GM12878 (cell line): ENCODE data around the gene SLCO4A1.

Experiments used
- CTCF ChIP-seq, 3 experiments: IDR thresholded peaks in 2 of 3; conservative IDR thresholded peaks in 1 of 3; 2 replicates each; pipeline ENCODE4 v1.5.1; 2011; ENCODE audit warnings: low read depth in 3 of 3, low read length in 3 of 3, mild to moderate bottlenecking in 3 of 3, control low read depth in 2 of 3, moderate library complexity in 2 of 3, inconsistent platforms in 1 of 3, mixed read lengths in 1 of 3; ENCODE audit not compliant: control insufficient read depth in 2 of 3, insufficient read depth in 1 of 3; ENCODE audit errors: extremely low read depth in 1 of 3
- TF ChIP-seq, protein P1 (sequence below): fragments of 450-650 bp; IDR thresholded peaks from 2 replicates; pipeline ENCODE4 v1.6.1; 2017; ENCODE audit warnings: antibody characterized with exemption, mild to moderate bottlenecking, moderate library complexity

DNA sequence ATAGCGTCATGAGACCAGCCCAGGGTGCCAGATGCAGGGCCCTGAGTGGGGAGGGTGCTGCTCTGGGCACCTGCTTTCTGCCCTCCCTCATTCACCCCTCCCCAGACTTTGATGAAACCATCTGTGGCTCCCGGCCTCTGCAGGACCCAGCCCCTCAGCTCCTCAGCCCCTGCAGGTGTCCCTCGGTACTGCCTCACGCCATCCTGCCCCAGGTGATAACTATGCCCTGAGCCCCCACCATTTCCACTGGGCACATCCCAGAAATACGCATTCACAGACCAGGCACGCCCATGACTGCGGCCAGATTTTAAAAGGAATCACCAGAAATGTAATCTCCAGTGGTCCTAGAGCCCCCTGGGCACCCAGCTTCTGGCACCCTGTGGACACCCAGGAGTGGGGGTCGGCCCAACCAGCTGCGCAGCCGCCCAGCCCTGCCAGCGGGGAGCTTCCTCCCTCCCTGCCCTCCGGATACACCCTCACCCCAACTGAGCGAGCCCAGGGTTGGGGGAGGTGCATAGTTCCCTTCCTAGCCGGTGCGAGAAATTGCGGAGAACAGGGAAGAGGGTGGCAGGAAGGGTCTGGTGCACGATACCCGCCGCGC is 65.7 kb downstream of the SLCO4A1 start:
- TF ChIP-seq, protein P1, sequence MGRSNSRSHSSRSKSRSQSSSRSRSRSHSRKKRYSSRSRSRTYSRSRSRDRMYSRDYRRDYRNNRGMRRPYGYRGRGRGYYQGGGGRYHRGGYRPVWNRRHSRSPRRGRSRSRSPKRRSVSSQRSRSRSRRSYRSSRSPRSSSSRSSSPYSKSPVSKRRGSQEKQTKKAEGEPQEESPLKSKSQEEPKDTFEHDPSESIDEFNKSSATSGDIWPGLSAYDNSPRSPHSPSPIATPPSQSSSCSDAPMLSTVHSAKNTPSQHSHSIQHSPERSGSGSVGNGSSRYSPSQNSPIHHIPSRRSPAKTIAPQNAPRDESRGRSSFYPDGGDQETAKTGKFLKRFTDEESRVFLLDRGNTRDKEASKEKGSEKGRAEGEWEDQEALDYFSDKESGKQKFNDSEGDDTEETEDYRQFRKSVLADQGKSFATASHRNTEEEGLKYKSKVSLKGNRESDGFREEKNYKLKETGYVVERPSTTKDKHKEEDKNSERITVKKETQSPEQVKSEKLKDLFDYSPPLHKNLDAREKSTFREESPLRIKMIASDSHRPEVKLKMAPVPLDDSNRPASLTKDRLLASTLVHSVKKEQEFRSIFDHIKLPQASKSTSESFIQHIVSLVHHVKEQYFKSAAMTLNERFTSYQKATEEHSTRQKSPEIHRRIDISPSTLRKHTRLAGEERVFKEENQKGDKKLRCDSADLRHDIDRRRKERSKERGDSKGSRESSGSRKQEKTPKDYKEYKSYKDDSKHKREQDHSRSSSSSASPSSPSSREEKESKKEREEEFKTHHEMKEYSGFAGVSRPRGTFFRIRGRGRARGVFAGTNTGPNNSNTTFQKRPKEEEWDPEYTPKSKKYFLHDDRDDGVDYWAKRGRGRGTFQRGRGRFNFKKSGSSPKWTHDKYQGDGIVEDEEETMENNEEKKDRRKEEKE, result no peak
- TF ChIP-seq CTCF (IDR thresholded peaks at IDR 0.05 in 2 of 3, conservative IDR thresholded peaks at IDR 0.05 in 1 of 3; ENCODE audit: control insufficient read depth in 2 of 3, extremely low read depth in 1 of 3, insufficient read depth in 1 of 3, low read depth in 3 of 3, low read length in 3 of 3), result peak in 2 of 3 experiments; percentile 31 to 36; a peak in 3 of 6 replicates
